H1 (cell line): ENCODE measurements around the gene RNASE2. TPM values are rescaled to one million over a fixed set of nuclear protein-coding genes. Genes with fewer than 3 reads are reported as not detected.

Source experiments
- ATF3 ChIP-seq: IDR thresholded peaks from 2 replicates; pipeline ENCODE4 v1.6.1; 2011; ENCODE audit warnings: low read depth, mild to moderate bottlenecking, low read length; ENCODE audit not compliant: insufficient read depth
- CHD7 ChIP-seq: fragments of 300-600 bp; sonication (generic); IDR thresholded peaks from 2 replicates; pipeline ENCODE4 v1.7.1; 2012; ENCODE audit warnings: low read length, moderate library complexity, mild to moderate bottlenecking, inconsistent platforms; ENCODE audit not compliant: insufficient replicate concordance
- FOSL1 ChIP-seq: IDR thresholded peaks from 2 replicates; pipeline ENCODE4 v1.6.1; 2011; ENCODE audit warnings: mild to moderate bottlenecking, low read depth, low read length, moderate library complexity; ENCODE audit not compliant: insufficient read depth
- JUN ChIP-seq: IDR thresholded peaks from 2 replicates; pipeline ENCODE4 v1.6.1; 2011; ENCODE audit warnings: low read depth, mild to moderate bottlenecking, improper control_type of control experiment, low read length
- KDM5A ChIP-seq: fragments of 200-600 bp; IDR thresholded peaks from 2 replicates; pipeline ENCODE4 v1.7.1; 2012; ENCODE audit warnings: mild to moderate bottlenecking, low read length, inconsistent platforms, mixed read lengths
- MAFK ChIP-seq: IDR thresholded peaks from 2 replicates; pipeline ENCODE4 v1.6.1; 2012; ENCODE audit warnings: low read depth, mild to moderate bottlenecking, improper control_type of control experiment, low read length
- NRF1 ChIP-seq: IDR thresholded peaks from 2 replicates; pipeline ENCODE4 v1.6.1; 2011; ENCODE audit warnings: mild to moderate bottlenecking, low read depth, low read length, improper control_type of control experiment
- RAD21 ChIP-seq, 2 experiments: IDR thresholded peaks in 1 of 2; conservative IDR thresholded peaks in 1 of 2; 2 replicates each; pipeline ENCODE4 v1.6.1; 2011; ENCODE audit warnings: low read depth in 2 of 2, low read length in 2 of 2, improper control_type of control experiment in 1 of 2, inconsistent platforms in 1 of 2, mild to moderate bottlenecking in 1 of 2, moderate library complexity in 1 of 2
- SIRT6 ChIP-seq: IDR thresholded peaks from one replicate; pipeline ENCODE4 v1.7.1; 2012; ENCODE audit warnings: low read length, inconsistent platforms
- SP2 ChIP-seq: IDR thresholded peaks from 2 replicates; pipeline ENCODE4 v1.6.1; 2012; ENCODE audit warnings: mild to moderate bottlenecking, low read length, inconsistent platforms
- SUZ12 ChIP-seq: fragments of 200-600 bp; sonication (generic); IDR thresholded peaks from 2 replicates; pipeline ENCODE4 v1.6.1; 2012; ENCODE audit warnings: mild to moderate bottlenecking, inconsistent platforms, low read length, moderate library complexity, mixed read lengths
- TAF1 ChIP-seq: IDR thresholded peaks from 2 replicates; pipeline ENCODE4 v1.6.1; 2011; ENCODE audit warnings: mild to moderate bottlenecking, low read depth, low read length
- polyA plus RNA-seq, 7 experiments: library from polyadenylated mRNA; depleted of rRNA in 3 of 7; stranded (reverse) in 5 of 7; unstranded in 2 of 7; fragments of >200 nt in 5 of 7; fragments of 200-250 nt in 2 of 7; gene quantifications; 1 replicate in 5 of 7; 2 replicates in 1 of 7; 4 replicates in 1 of 7; pipeline versions ENCODE4 v1.2.1 to v1.2.3, GENCODE V29; 2011 to 2013; ENCODE audit warnings: missing spikeins in 2 of 7, mixed read lengths in 2 of 7
- total RNA-seq: library from RNA; stranded (reverse); fragmentation: NEBNext Ultra II Directional; extraction: Animal tissue kit (Norgen Biotek cat#: 25700); gene quantifications from 2 replicates; pipeline ENCODE4 v1.2.1, GENCODE V29; 2021

The RNASE2 gene
- total and polyA plus RNA-seq, 2 of the 8 experiments (the other 6 are each of a cell fraction or from before 2014, with no cell fraction given), result not detected

- TF ChIP-seq CHD7 (no peak), KDM5A (no peak), SUZ12 (no peak), MAFK (no peak), SP2 (no peak), NRF1 (no peak), RAD21 (IDR thresholded peaks at IDR 0.05 in 1 of 2, conservative IDR thresholded peaks at IDR 0.05 in 1 of 2; ENCODE audit: low read depth in 2 of 2, low read length in 2 of 2) (no peak), JUN (no peak), FOSL1 (no peak), SIRT6 (no peak), ATF3 (no peak), TAF1 (no peak)
Measured at GRCh38 chr14:20976291-20976690, 21.0 kb downstream of the RNASE2 start (continued).
